Measurements from ENCODE around the gene SLC25A15. TPM values are rescaled to one million over a fixed set of nuclear protein-coding genes. Genes with fewer than 3 reads are reported as not detected.

SLC25A15 gene
- total and polyA plus RNA-seq, 9 donors, result 10.3 to 16.7 (median 13.4) TPM

DNA sequence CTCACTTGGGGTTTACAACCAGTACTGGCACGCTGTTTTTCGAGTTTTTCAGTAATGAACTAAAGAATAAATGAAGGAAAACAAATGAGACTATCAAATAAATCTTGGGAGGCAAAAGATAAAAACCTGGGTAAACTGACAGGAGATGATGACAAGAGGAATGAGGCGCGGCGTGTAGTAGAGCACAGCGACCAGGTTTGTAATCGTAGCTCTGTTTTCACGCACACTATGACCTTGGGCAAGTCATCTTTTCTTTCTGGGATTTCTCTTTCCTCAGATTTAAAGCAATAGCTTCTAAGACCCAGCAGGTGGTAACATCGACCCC is 18.8 kb upstream of the SLC25A15 start:
- no peaks in the 10 kb centered on the region for H3K9me3 ChIP-seq (replicated peaks; ENCODE audit: control insufficient read depth, low read depth, low read length)
- peaks cover 7% of the 10 kb centered on the region for H3K4me1 ChIP-seq (ENCODE audit: control insufficient read depth, insufficient read depth, low read length)
- H3K27ac ChIP-seq (ENCODE audit: low read length), result peak overlapping the region; percentile 93
- no peaks in the 10 kb centered on the region for H3K27me3 ChIP-seq (ENCODE audit: control insufficient read depth, insufficient read depth, low read length)
- no peak for DNase-seq
- H3K4me3 ChIP-seq (ENCODE audit: low read length), result peak overlapping the region; percentile 92
- 2% methylated on average over 9 of the region's 9 CpGs for WGBS (ENCODE audit: insufficient coverage)
- no peaks in the 10 kb centered on the region for H3K36me3 ChIP-seq (ENCODE audit: control insufficient read depth, insufficient read depth, low read length)

DNA sequence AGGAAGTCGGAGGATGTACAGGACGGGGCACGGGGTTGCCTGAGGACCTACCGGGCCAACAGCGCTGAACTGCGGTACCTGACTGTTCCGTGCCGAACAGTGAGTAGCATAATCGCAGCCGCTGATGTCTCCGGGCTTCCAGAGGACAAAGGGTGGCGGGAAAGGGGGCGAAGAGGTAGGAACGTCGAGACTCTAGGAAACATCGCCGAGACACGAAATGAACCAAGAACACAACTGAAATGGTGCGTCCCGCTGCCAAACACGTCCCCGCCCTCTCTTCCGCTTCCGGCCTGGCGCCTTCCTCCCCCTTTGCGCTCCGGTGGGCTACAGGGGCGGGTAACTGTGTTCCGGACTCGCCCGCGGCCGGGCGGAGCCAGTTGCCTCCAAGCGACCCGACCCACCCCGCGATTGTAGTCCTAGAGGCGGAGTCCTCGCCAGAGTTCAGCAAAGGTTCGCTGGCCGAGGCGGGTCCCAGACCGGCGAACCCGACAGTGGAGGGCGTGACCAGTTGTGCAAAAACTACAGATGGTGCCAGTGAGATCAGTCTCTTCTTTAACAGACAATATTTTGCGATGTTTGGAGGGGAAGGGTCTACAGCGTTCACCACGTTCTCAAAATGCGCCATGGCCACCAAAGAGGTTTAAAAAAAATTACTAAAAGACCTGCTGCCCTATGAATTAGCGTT is 18.3 kb upstream of the SLC25A15 start, which contains the start of gene MRPS31:
MRPS31 (minus strand) TSS at position 257 of the 685 bp plus-strand sequence; CDS start at position 203, 54 bp downstream.
- Histone ChIP-seq H3K27ac (ENCODE audit: low read length) (peak within 1 kb of the TSS; percentile 93), H3K4me3 (ENCODE audit: low read length) (peak within 1 kb of the TSS; percentile 92), H3K4me1 (ENCODE audit: control insufficient read depth, insufficient read depth, low read length) (peaks cover 7% of the 10 kb centered on the region), H3K27me3 (ENCODE audit: control insufficient read depth, insufficient read depth, low read length) (no peaks in the 10 kb centered on the region), H3K9me3 (replicated peaks; ENCODE audit: control insufficient read depth, low read depth, low read length) (no peaks in the 10 kb centered on the region), H3K36me3 (ENCODE audit: control insufficient read depth, insufficient read depth, low read length) (no peaks in the 10 kb centered on the region)
- peak; percentile 97 for DNase-seq
- under 1% methylated on average over 45 of the region's 52 CpGs for WGBS (ENCODE audit: insufficient coverage)

DNA sequence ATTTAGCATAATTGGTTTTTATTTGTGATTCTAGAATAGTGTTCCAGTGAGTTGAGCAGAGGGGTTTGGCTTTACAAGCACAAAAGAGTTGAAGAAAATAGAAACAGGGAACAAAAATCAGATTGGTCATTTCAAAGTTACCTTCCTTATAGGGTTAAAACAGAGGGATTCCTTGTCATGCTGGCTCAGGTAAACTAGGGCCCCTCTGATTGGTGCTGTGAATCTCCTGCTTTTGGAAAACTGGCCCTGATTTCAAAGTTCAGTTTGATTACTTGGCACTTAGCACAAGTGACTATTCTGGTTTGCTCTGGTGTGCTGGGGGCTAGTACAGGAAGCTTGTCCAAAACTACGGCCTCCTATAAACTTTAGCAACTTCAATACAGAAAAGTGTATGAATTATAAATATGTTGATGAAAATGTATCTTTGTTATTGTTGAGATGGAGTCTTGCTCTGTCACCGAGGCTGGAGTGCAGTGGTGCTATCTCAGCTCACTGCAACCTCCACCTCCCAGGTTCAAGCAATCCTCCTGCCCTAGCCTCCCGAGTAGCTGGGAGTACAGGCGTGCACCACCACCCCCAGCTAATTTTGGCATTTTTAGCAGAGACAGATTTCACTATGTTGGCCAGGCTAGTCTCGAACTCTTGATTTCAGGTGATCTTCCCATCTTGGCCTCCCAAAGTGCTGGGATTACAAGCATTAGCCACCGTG is 16.5 kb upstream of the SLC25A15 start:
- 92% methylated on average over 2 of the region's 6 CpGs for WGBS (ENCODE audit: insufficient coverage)

DNA sequence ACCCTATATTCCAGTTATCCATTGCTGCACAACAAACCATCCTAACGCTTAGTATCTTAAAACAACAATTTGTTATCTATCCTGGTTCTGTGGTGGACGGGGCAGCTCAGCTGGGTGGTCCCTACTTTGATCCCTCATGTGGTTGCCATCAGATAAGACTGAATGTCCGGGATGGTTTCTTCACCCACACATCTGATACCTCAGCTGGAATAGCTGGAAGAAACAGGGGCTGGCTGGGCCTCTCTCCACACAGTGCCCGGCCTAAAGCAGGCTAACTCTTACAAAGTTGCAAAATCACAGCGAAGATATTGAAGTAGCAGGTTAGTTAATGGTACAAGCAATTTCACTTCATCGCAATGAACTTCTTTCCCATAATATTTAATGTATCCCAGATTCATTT is 14.7 kb upstream of the SLC25A15 start:
- no peak overlapping the region for H3K27ac ChIP-seq (ENCODE audit: low read length)
- H3K36me3 ChIP-seq (ENCODE audit: control insufficient read depth, insufficient read depth, low read length), result no peaks in the 10 kb centered on the region
- no peak overlapping the region for H3K4me3 ChIP-seq (ENCODE audit: low read length)
- 40% methylated on average over 2 of the region's 6 CpGs for WGBS (ENCODE audit: insufficient coverage)
- H3K4me1 ChIP-seq (ENCODE audit: control insufficient read depth, insufficient read depth, low read length), result peaks cover 10% of the 10 kb centered on the region
- H3K9me3 ChIP-seq (replicated peaks; ENCODE audit: control insufficient read depth, low read depth, low read length), result no peaks in the 10 kb centered on the region
- no peaks in the 10 kb centered on the region for H3K27me3 ChIP-seq (ENCODE audit: control insufficient read depth, insufficient read depth, low read length)
- no peak for DNase-seq

More for the DNA sequence above, 16.5 kb upstream of the SLC25A15 start:
- Histone ChIP-seq H3K4me3 (ENCODE audit: low read length) (no peak overlapping the region), H3K4me1 (ENCODE audit: control insufficient read depth, insufficient read depth, low read length) (peaks cover 10% of the 10 kb centered on the region), H3K9me3 (replicated peaks; ENCODE audit: control insufficient read depth, low read depth, low read length) (no peaks in the 10 kb centered on the region), H3K27me3 (ENCODE audit: control insufficient read depth, insufficient read depth, low read length) (no peaks in the 10 kb centered on the region), H3K36me3 (ENCODE audit: control insufficient read depth, insufficient read depth, low read length) (no peaks in the 10 kb centered on the region), H3K27ac (ENCODE audit: low read length) (no peak overlapping the region)
- DNase-seq, result no peak

DNA sequence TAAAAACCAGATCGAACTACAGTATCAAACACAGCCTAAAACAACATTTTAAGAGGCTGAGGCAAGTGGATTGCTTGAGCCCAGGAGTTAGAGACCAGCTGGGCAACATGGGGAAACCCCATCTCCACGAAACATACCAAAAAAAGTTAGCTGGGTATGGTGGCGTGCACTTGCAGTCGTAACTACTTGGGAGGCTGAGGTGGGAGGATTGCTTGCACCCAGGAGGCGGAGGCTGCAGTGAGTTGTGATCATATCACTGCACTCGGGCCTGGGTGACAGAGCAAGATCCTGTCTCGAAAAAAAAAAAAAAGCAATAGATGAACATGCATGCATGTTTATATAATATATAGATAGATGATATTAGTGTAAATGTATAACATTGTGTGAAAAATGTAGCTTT is 13.2 kb upstream of the SLC25A15 start:
- H3K4me3 ChIP-seq (ENCODE audit: low read length), result no peak overlapping the region
- H3K27ac ChIP-seq (ENCODE audit: low read length), result no peak overlapping the region
- WGBS (ENCODE audit: insufficient coverage), result no CpG with 5 or more reads among the region's 7 CpGs

DNA sequence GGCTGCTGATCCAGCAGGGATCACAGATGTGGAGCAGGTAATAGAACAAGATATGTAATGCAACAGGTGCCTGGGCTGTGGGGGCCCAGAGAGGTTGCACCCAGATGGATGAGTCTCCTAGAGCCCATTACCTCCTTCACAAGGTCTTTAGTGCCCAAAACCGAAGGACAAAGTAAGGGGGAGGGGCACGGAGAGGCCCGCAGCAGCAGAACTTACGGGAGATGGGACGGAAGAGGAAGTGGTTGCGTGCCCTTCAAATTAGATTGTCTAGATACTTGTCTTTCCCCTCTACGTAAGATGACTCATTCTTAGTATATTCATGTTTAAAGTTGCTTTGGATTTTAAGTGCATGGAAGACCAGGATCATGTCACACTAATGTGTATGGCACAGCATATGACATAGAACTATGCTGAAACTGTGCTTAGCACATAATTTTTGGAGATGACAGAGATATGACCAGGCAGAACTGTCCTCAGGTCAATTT is 12.7 kb upstream of the SLC25A15 start:
- Histone ChIP-seq H3K4me1 (ENCODE audit: control insufficient read depth, insufficient read depth, low read length) (peaks cover 3% of the 10 kb centered on the region), H3K9me3 (replicated peaks; ENCODE audit: control insufficient read depth, low read depth, low read length) (no peaks in the 10 kb centered on the region), H3K4me3 (ENCODE audit: low read length) (no peak overlapping the region), H3K27me3 (ENCODE audit: control insufficient read depth, insufficient read depth, low read length) (no peaks in the 10 kb centered on the region), H3K36me3 (ENCODE audit: control insufficient read depth, insufficient read depth, low read length) (no peaks in the 10 kb centered on the region), H3K27ac (ENCODE audit: low read length) (no peak overlapping the region)
- DNase-seq, result no peak
- no CpG with 5 or more reads among the region's 7 CpGs for WGBS (ENCODE audit: insufficient coverage)

More for the DNA sequence above, 13.2 kb upstream of the SLC25A15 start:
- H3K9me3 ChIP-seq (replicated peaks; ENCODE audit: control insufficient read depth, low read depth, low read length), result no peaks in the 10 kb centered on the region
- H3K27me3 ChIP-seq (ENCODE audit: control insufficient read depth, insufficient read depth, low read length), result no peaks in the 10 kb centered on the region
- peaks cover 3% of the 10 kb centered on the region for H3K4me1 ChIP-seq (ENCODE audit: control insufficient read depth, insufficient read depth, low read length)
- no peak for DNase-seq
- H3K36me3 ChIP-seq (ENCODE audit: control insufficient read depth, insufficient read depth, low read length), result no peaks in the 10 kb centered on the region

DNA sequence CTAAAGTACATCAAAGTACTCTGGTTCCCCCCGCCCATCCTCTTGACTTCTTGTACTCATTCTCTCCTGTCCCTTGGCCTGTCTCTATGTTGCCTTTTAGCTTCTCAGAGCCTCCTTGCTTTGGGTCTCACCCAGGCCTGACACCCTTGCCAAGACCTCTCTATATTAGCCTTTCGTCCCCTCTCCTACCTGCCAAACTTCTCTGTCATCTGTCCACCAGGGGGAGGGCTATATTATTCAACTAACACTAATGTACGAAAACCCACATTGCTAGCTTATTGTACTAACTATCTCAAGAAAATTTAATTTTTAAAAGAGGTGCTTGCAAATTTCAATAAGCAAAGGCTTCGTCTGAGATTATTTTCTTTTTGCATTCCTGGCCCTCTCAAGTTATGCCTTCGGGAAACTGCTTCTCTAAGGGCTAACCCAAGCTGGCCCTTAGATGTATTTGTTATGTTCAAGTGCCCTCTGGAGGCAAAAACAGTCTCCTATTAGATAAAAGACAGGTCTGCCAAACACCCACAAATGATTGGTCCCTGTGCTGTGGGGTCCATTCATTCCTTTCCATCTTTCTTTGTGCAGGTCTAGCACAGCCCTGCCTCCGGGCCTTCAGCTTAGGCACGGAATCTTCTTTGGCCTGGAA is 12.1 kb upstream of the SLC25A15 start:
- H3K27ac ChIP-seq (ENCODE audit: low read length), result no peak overlapping the region
- H3K9me3 ChIP-seq (replicated peaks; ENCODE audit: control insufficient read depth, low read depth, low read length), result no peaks in the 10 kb centered on the region
- H3K4me1 ChIP-seq (ENCODE audit: control insufficient read depth, insufficient read depth, low read length), result peaks cover 3% of the 10 kb centered on the region
- H3K27me3 ChIP-seq (ENCODE audit: control insufficient read depth, insufficient read depth, low read length), result no peaks in the 10 kb centered on the region
- H3K4me3 ChIP-seq (ENCODE audit: low read length), result no peak overlapping the region
- 28% methylated on average over 5 of the region's 7 CpGs for WGBS (ENCODE audit: insufficient coverage)
- peak; percentile 63 for DNase-seq
- no peaks in the 10 kb centered on the region for H3K36me3 ChIP-seq (ENCODE audit: control insufficient read depth, insufficient read depth, low read length)

DNA sequence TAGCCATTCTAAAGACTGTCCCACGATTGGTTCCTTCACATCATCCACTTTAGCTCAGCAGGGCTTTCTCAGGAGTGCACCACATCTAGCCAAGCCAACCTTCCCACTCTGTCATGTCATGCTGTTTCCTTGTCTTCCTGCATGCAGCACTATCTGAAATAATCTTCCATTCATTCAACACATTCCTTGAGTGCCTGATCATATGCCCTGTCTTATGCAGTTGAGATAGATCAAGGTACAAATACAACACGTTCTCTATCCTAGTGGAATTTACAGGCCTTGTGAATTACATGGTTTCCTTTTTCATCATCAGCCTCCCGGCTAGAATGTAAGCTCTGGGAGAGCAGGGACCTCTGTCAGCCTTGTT is 11.6 kb upstream of the SLC25A15 start:
- no peak for DNase-seq
- Histone ChIP-seq H3K27me3 (ENCODE audit: control insufficient read depth, insufficient read depth, low read length) (no peaks in the 10 kb centered on the region), H3K4me1 (ENCODE audit: control insufficient read depth, insufficient read depth, low read length) (peaks cover 3% of the 10 kb centered on the region), H3K9me3 (replicated peaks; ENCODE audit: control insufficient read depth, low read depth, low read length) (no peaks in the 10 kb centered on the region), H3K4me3 (ENCODE audit: low read length) (no peak overlapping the region), H3K27ac (ENCODE audit: low read length) (no peak overlapping the region), H3K36me3 (ENCODE audit: control insufficient read depth, insufficient read depth, low read length) (no peaks in the 10 kb centered on the region)
- WGBS (ENCODE audit: insufficient coverage), result 25% methylated on average over 1 of the region's 3 CpGs

DNA sequence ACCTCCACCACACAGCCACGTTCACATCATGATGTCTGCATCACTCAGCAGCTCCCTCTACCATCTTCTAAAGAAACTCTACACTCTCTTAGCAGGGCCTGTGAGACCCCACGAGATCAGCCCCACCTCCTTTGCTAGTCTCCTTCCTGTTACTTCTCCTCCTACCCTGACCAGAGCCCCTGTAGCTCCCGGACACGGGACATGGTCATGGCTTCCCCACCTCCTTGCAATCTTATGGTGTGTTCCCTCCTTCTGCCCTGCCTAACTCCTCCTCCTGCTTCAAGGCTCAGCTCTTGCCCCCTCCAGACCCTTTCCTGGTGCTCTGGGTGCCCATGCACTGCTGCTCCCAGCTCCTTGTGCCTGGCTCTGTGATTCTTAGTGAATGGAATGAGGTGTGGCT is 10.4 kb upstream of the SLC25A15 start:
- Histone ChIP-seq H3K27me3 (ENCODE audit: control insufficient read depth, insufficient read depth, low read length) (no peaks in the 10 kb centered on the region), H3K4me1 (ENCODE audit: control insufficient read depth, insufficient read depth, low read length) (peaks cover 3% of the 10 kb centered on the region), H3K4me3 (ENCODE audit: low read length) (no peak overlapping the region), H3K27ac (ENCODE audit: low read length) (no peak overlapping the region), H3K9me3 (replicated peaks; ENCODE audit: control insufficient read depth, low read depth, low read length) (no peaks in the 10 kb centered on the region), H3K36me3 (ENCODE audit: control insufficient read depth, insufficient read depth, low read length) (no peaks in the 10 kb centered on the region)
- 30% methylated on average over 4 of the region's 4 CpGs for WGBS (ENCODE audit: insufficient coverage)
- no peak for DNase-seq

DNA sequence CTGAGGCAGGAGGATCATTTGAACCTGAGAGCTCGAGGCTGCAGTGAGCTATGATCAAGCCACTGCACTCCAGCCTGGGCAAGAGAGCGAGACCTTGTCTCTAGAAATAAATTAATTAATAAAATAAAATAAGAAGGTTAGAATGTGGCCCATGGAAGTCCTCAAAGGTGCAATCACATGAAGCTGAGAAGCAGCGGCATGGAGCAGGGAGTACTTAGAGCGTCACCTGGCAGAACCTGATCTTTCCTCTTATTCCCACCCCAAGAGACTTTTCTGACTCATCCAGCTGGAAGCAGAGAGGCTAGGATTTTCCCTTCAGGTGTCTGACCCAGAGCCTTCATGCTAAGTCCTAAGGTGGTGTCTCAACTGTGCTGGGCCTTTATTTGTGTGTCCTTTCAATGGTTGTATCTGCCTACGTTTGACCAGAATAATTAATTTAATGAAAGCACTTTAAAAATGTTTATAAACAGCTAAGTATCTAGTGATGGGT is 9.6 kb upstream of the SLC25A15 start:
- no peaks in the 10 kb centered on the region for H3K9me3 ChIP-seq (replicated peaks; ENCODE audit: control insufficient read depth, low read depth, low read length)
- H3K4me3 ChIP-seq (ENCODE audit: low read length), result no peak overlapping the region
- H3K36me3 ChIP-seq (ENCODE audit: control insufficient read depth, insufficient read depth, low read length), result no peaks in the 10 kb centered on the region
- no peak for DNase-seq
- 71% methylated on average over 2 of the region's 5 CpGs for WGBS (ENCODE audit: insufficient coverage)
- no peaks in the 10 kb centered on the region for H3K27me3 ChIP-seq (ENCODE audit: control insufficient read depth, insufficient read depth, low read length)
- no peak overlapping the region for H3K27ac ChIP-seq (ENCODE audit: low read length)
- H3K4me1 ChIP-seq (ENCODE audit: control insufficient read depth, insufficient read depth, low read length), result peaks cover 3% of the 10 kb centered on the region
